ENCODE results near the gene MUC4. TPM values are rescaled to one million over a fixed set of nuclear protein-coding genes. Genes with fewer than 3 reads are reported as not detected.
A peak's percentile ranks its signal among the peaks of the same experiment; 100 is the strongest.

The MUC4 gene
- total RNA-seq, 4 donors from 2014 or later: 5.8 to 23.1 (median 13.0) TPM

GRCh38 chr3:195699860-195700259 lies 111.9 kb downstream of the MUC4 start:
- H3K27me3 ChIP-seq: no peaks in the 10 kb centered on the region
- no peak overlapping the region for H3K4me3 ChIP-seq
- H3K27ac ChIP-seq: no peak overlapping the region
- H3K9me3 ChIP-seq: no peaks in the 10 kb centered on the region
- peaks cover 0 to 30% (median 0%) of the 10 kb centered on the region in 3 donors for H3K36me3 ChIP-seq
- DNase-seq: peak in 2 of 3 donors; percentile 8 to 20
- TF ChIP-seq POLR2A (IDR thresholded peaks at IDR 0.05) (no peak), CTCF (IDR thresholded peaks at IDR 0.05) (no peak)
- H3K4me1 ChIP-seq: no peaks in the 10 kb centered on the region

- no peaks in the 10 kb centered on the region for H3K27me3 ChIP-seq
- H3K27ac ChIP-seq: no peak overlapping the region
- no peak for TF ChIP-seq CTCF (IDR thresholded peaks at IDR 0.05)
- TF ChIP-seq POLR2A (IDR thresholded peaks at IDR 0.05): no peak
- no peaks in the 10 kb centered on the region for H3K9me3 ChIP-seq
- no peaks in the 10 kb centered on the region for H3K4me1 ChIP-seq
- peaks cover 0 to 34% (median 0%) of the 10 kb centered on the region in 3 donors for H3K36me3 ChIP-seq
- no peak overlapping the region for H3K4me3 ChIP-seq
- DNase-seq: peak in 1 of 3 donors; percentile 13
Measured at GRCh38 chr3:195699388-195699771, 112.3 kb downstream of the MUC4 start.

- no peak for TF ChIP-seq POLR2A (IDR thresholded peaks at IDR 0.05)
- no peak for TF ChIP-seq CTCF (IDR thresholded peaks at IDR 0.05)
- H3K27ac ChIP-seq: no peak overlapping the region
- no peak overlapping the region for H3K4me3 ChIP-seq
- no peaks in the 10 kb centered on the region for H3K4me1 ChIP-seq
- DNase-seq: peak in 2 of 3 donors; percentile 14 to 35
- no peaks in the 10 kb centered on the region for H3K9me3 ChIP-seq
- H3K27me3 ChIP-seq: no peaks in the 10 kb centered on the region
- H3K36me3 ChIP-seq: peaks cover 0 to 40% (median 0%) of the 10 kb centered on the region in 3 donors
Measured at GRCh38 chr3:195698647-195699387, 112.9 kb downstream of the MUC4 start.

DNA sequence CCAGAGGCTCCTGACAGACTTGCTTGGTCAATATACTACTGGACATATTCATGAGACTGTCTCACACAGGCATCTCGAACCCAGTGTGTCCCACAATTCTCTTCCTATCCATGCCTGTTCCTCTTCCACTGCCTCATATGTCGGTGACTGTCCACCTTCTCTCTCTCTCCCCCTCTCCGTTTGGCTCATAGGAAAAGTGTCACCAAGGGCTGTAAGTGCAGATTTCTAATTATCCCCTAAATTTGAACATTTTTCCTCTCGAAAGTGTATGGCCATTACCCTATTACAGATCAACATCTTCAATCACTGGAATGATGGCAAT lies 113.4 kb downstream of the MUC4 start:
- Histone ChIP-seq H3K4me3 (no peak overlapping the region), H3K36me3 (peaks cover 0 to 45% (median 0%) of the 10 kb centered on the region in 3 donors), H3K27me3 (no peaks in the 10 kb centered on the region), H3K27ac (no peak overlapping the region), H3K4me1 (no peaks in the 10 kb centered on the region), H3K9me3 (no peaks in the 10 kb centered on the region)
- TF ChIP-seq POLR2A (IDR thresholded peaks at IDR 0.05) (no peak), CTCF (IDR thresholded peaks at IDR 0.05) (no peak)
- DNase-seq: peak in 2 of 3 donors; percentile 2 to 9

GRCh38 chr3:195697582-195698324 lies 114.0 kb downstream of the MUC4 start:
- Histone ChIP-seq H3K36me3 (peaks cover 0 to 51% (median 0%) of the 10 kb centered on the region in 3 donors), H3K27ac (no peak overlapping the region)
- peak in 2 of 3 donors; percentile 1 to 6 for DNase-seq

More at GRCh38 chr3:195697582-195698324, 114.0 kb downstream of the MUC4 start:
- Histone ChIP-seq H3K4me3 (no peak overlapping the region), H3K4me1 (no peaks in the 10 kb centered on the region), H3K9me3 (no peaks in the 10 kb centered on the region), H3K27me3 (no peaks in the 10 kb centered on the region)
- TF ChIP-seq CTCF (IDR thresholded peaks at IDR 0.05): no peak
- TF ChIP-seq POLR2A (IDR thresholded peaks at IDR 0.05): no peak

Small RNA genes within 50 kb of the gene (small RNA-seq; reads per million reads assigned to genes)
- 0 to 0.13 reads per million in 2 donors for gene MIR570

Other genes with a start within 250 kb of the MUC4 start
- 10 to 100 TPM; 22.3 to 68.2 (median 35.6) TPM for gene APOD, start 228.0 kb downstream of the MUC4 start, total RNA-seq
- 100 to 1,000 TPM in 2 of 4 donors, 10 to 100 TPM in 2; 57.8 to 120 (median 87.7) TPM for gene MUC20, start 91.0 kb downstream of the MUC4 start, total RNA-seq
- 100 to 1,000 TPM in 1 of 4 donors, 10 to 100 TPM in 3; 18.6 to 149 (median 24.6) TPM for gene TNK2, start 96.6 kb upstream of the MUC4 start, total RNA-seq

Data from Peyer's patch (tissue), 4 donors.